Thyroid gland (tissue), 4 donors: Measurements from ENCODE around the gene FBLN1. TPM values are rescaled to one million over a fixed set of nuclear protein-coding genes. Genes with fewer than 3 reads are reported as not detected.

Source experiments
- DNase-seq, 2 donors: peaks; one replicate each; pipeline ENCODE4 v3.0.0-alpha.2; 2019
- H3K27ac ChIP-seq, 3 donors: fragments of 200-600 bp; sonication (generic); 1 replicate in 2 of 3; 2 replicates in 1 of 3; pipeline ENCODE4 v1.5.1; 2016 to 2019; ENCODE audit warnings: mild to moderate bottlenecking in 1 of 3, moderate library complexity in 1 of 3
- H3K27me3 ChIP-seq: fragments of 200-600 bp; sonication (generic); one replicate; pipeline ENCODE4 v1.5.1; 2019
- H3K36me3 ChIP-seq, 2 donors: fragments of 200-600 bp; sonication (generic); one replicate each; pipeline ENCODE4 v1.5.1; 2016 to 2019
- H3K4me1 ChIP-seq, 2 donors: fragments of 200-600 bp; sonication (generic); one replicate each; pipeline ENCODE4 v1.5.1; 2017 to 2019
- H3K4me3 ChIP-seq, 3 donors: fragments of 200-600 bp; sonication (generic); replicated peaks in 1 of 3; 1 replicate in 2 of 3; 2 replicates in 1 of 3; pipeline ENCODE4 v1.5.1; 2016; ENCODE audit warnings: mild to moderate bottlenecking in 1 of 3
- H3K9me3 ChIP-seq: fragments of 200-600 bp; sonication (generic); one replicate; pipeline ENCODE4 v1.5.1; 2017
- POLR2A ChIP-seq, 2 donors: fragments of 450-650 bp; IDR thresholded peaks; one replicate each; pipeline ENCODE4 v1.6.1; 2017; ENCODE audit warnings: antibody characterized with exemption in 2 of 2, mild to moderate bottlenecking in 2 of 2, moderate library complexity in 1 of 2
- WGBS, 2 donors: methylation state at CpG; one replicate each; pipeline ENCODE4 v1.1.5; 2017; 5-methylcytosine and 5-hydroxymethylcytosine counted together
- intact Hi-C: fragments of 100-400 bp; cut with DNase I; formaldehyde crosslinking; loops from one replicate; pipeline ENCODE4 v1.15.1; 2023
- total RNA-seq, 4 donors: library from RNA; depleted of rRNA; stranded (reverse); fragments of >200 nt; gene quantifications; one replicate each; pipeline ENCODE4 v1.2.3, GENCODE V29; 2016
- TF ChIP-seq, protein P1 (sequence below), 6 experiments: fragments of 200-600 bp in 3 of 6; fragments of 450-650 bp in 3 of 6; sonication (generic) in 3 of 6; IDR thresholded peaks; one replicate each; pipeline ENCODE4 v1.5.1; 2016 to 2019; ENCODE audit warnings: antibody characterized with exemption in 6 of 6, mild to moderate bottlenecking in 2 of 6, inconsistent platforms in 1 of 6, moderate library complexity in 1 of 6

Gene FBLN1
- total RNA-seq, 4 donors from 2014 or later, result 52.3 to 199 (median 163) TPM

DNA sequence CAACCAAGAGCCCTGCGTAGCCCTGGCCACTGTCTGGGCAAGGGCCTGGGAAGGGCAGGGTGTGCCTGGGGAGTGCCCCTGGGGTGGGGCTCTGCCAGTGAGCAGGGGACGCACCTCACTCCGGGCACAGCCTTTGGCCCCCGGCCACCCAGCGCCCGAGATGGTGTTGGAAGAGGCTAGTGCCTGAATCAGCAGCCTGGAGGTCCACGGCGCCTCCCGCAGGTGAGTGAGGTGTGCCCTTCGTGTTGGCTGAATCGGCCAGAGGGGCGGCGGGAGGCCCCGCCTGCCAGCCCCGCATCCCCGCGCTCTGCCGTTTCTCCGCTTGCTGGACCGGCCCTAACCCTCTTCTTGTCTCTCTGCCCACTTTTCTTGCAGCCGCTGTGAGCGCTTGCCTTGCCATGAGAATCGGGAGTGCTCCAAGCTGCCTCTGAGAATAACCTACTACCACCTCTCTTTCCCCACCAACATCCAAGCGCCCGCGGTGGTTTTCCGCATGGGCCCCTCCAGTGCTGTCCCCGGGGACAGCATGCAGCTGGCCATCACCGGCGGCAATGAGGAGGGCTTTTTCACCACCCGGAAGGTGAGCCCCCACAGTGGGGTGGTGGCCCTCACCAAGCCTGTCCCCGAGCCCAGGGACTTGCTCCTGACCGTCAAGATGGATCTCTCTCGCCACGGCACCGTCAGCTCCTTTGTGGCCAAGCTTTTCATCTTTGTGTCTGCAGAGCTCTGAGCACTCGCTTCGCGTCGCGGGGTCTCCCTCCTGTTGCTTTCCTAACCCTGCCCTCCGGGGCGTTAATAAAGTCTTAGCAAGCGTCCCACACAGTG is 60.1 kb downstream of the FBLN1 start:
- TF ChIP-seq, protein P1, sequence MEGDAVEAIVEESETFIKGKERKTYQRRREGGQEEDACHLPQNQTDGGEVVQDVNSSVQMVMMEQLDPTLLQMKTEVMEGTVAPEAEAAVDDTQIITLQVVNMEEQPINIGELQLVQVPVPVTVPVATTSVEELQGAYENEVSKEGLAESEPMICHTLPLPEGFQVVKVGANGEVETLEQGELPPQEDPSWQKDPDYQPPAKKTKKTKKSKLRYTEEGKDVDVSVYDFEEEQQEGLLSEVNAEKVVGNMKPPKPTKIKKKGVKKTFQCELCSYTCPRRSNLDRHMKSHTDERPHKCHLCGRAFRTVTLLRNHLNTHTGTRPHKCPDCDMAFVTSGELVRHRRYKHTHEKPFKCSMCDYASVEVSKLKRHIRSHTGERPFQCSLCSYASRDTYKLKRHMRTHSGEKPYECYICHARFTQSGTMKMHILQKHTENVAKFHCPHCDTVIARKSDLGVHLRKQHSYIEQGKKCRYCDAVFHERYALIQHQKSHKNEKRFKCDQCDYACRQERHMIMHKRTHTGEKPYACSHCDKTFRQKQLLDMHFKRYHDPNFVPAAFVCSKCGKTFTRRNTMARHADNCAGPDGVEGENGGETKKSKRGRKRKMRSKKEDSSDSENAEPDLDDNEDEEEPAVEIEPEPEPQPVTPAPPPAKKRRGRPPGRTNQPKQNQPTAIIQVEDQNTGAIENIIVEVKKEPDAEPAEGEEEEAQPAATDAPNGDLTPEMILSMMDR (IDR thresholded peaks at IDR 0.05), result no peak
- TF ChIP-seq POLR2A (IDR thresholded peaks at IDR 0.05), result no peak
- Histone ChIP-seq H3K4me1 (no peaks in the 10 kb centered on the region), H3K9me3 (no peaks in the 10 kb centered on the region), H3K4me3 (no peak overlapping the region), H3K36me3 (no peaks in the 10 kb centered on the region), H3K27ac (no peak overlapping the region), H3K27me3 (no peaks in the 10 kb centered on the region)
- no peak for DNase-seq
- intact Hi-C loops, result no loop called here
- 95 to 96% methylated on average over 35 to 44 of the region's 44 CpGs for WGBS, 2 donors

DNA sequence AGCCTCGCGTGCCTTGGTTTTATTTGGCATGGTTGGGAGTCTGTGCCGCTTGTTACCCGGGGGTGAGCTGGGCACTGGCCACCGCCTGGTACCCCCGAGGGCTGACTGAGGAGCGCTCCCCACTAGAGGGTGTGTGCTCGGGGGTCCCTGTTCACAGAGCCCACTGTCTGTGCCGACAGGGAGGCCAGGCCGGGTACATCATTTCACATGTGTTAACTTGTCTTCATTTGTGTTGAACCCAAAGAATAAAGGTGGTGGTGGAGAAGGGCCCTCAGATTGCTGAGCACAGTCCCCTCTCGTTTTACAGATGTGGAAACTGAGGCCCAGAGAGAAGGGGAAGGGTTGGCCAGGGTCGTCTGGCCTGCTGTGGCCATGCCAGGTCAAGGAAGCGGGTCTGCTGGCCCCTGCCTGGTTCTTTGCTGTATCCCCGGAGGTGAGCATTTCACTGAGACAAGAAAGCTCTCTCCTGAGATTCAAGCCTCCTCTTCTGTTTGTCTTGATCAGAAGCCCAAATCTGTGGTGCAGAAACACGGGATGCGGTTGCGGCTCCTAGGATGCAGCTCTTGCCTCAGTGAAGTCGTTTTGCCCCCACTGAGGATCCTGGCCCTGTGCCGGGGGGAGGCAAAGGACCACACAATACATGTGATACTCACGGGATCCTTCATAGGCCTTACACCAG is 60.8 kb downstream of the FBLN1 start:
- Histone ChIP-seq H3K9me3 (no peaks in the 10 kb centered on the region), H3K36me3 (no peaks in the 10 kb centered on the region), H3K4me1 (no peaks in the 10 kb centered on the region), H3K27me3 (no peaks in the 10 kb centered on the region), H3K27ac (no peak overlapping the region), H3K4me3 (no peak overlapping the region)
- no peak for DNase-seq
- intact Hi-C loops, result no loop called here
- TF ChIP-seq, protein P1 (IDR thresholded peaks at IDR 0.05), result no peak
- TF ChIP-seq POLR2A (IDR thresholded peaks at IDR 0.05), result no peak
- WGBS, 2 donors, result 89 to 92% methylated on average over 17 to 18 of the region's 20 CpGs

DNA sequence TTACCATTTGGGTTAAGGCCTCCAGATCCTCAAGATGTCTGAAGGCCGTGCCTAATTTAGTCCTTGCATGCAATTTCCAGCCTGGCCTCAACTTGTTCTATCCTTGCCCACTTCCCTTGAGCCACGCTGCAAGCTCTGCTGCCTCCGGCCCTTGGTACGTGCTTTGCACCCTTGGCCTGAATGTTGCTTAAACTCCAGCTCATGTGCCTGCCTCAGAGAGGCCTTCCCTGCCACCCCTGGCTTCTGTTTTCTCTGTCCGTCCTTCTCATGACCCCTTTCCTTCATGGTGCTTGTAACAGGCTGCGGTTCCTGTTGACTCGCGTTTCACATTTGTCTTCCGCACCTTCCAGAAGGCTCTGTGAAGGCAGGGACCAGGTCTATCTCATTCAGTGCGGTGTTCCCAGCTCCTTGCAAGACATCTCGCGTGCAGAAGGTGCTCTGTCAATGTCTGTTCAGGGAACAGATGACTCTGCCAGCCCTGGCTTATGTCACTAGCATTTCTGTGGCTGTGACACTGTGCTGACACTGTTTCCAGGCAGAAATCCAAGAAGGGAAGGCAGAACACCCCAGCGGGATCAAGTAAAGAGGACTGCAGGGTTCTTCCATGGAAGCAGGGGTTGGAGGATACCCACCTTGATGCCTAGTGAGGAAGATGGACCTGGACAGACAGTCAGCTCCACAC is 61.8 kb downstream of the FBLN1 start:
- Histone ChIP-seq H3K4me3 (no peak overlapping the region), H3K27me3 (no peaks in the 10 kb centered on the region), H3K36me3 (no peaks in the 10 kb centered on the region), H3K9me3 (no peaks in the 10 kb centered on the region), H3K4me1 (no peaks in the 10 kb centered on the region), H3K27ac (no peak overlapping the region)
- TF ChIP-seq POLR2A (IDR thresholded peaks at IDR 0.05), result no peak
- TF ChIP-seq, protein P1 (IDR thresholded peaks at IDR 0.05), result no peak
- DNase-seq, result no peak
- 92 to 93% methylated on average over 13 of the region's 13 CpGs for WGBS, 2 donors
- intact Hi-C loops, result no loop called here

DNA sequence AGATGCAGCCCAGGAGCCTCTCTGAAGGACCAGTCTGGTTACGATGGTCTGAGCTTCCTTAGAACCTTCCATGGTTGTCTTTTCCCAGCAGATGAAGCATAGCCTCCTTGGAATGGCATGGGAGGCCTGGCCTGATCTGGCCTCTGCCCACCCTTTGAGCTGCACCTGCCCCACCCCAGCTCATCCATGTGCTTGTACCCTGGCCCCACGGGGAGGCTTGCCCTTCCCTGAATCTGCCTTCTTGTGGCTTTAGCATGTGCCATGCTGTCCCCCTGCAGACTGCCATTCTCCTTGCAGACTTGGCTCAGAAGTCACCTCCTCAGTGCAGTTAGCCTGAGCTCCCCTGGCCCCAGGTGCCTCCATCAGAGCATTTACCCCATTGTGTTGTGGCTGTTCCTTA is 62.5 kb downstream of the FBLN1 start:
- intact Hi-C loops, result no loop called here
- WGBS, 2 donors, result 90 to 93% methylated on average over 2 of the region's 2 CpGs
- Histone ChIP-seq H3K27ac (no peak overlapping the region), H3K36me3 (no peaks in the 10 kb centered on the region), H3K27me3 (no peaks in the 10 kb centered on the region), H3K4me1 (no peaks in the 10 kb centered on the region), H3K9me3 (no peaks in the 10 kb centered on the region), H3K4me3 (no peak overlapping the region)
- TF ChIP-seq, protein P1 (IDR thresholded peaks at IDR 0.05), result no peak
- no peak for TF ChIP-seq POLR2A (IDR thresholded peaks at IDR 0.05)
- DNase-seq, result no peak
